ENCODE results near the gene SELENOW. TPM values are rescaled to one million over a fixed set of nuclear protein-coding genes. Genes with fewer than 3 reads are reported as not detected.

Gene SELENOW
- total and polyA plus RNA-seq, 2 donors (not counting 1 experiment from before 2014, with no cell fraction given), result 47.7 to 73.7 TPM

GRCh38 chr19:47740866-47741519 is 37.5 kb upstream of the SELENOW start:
- Histone ChIP-seq H3K4me3 (ENCODE audit: control extremely low read depth in 1 of 5, extremely low read depth in 1 of 5, insufficient read depth in 1 of 5, low read depth in 2 of 5, low read length in 4 of 5) (no peak overlapping the region), H3K9ac (ENCODE audit: low read length) (no peak overlapping the region), H3K27ac (ENCODE audit: low read length in 2 of 2) (no peak overlapping the region), H3K36me3 (replicated peaks in 1 of 2; ENCODE audit: control extremely low read depth in 1 of 2, control insufficient read depth in 1 of 2, extremely low read depth in 1 of 2, insufficient read depth in 2 of 2, low read length in 1 of 2) (no peaks in the 10 kb centered on the region), H3K4me1 (ENCODE audit: control insufficient read depth in 2 of 2, insufficient read depth in 2 of 2, low read length in 2 of 2) (peaks cover 19 to 28% of the 10 kb centered on the region in 2 donors), H3K79me2 (ENCODE audit: control insufficient read depth, insufficient read depth, low read length) (peaks cover 3% of the 10 kb centered on the region), H3K4me2 (replicated peaks; ENCODE audit: low read depth, low read length, poor library complexity, severe bottlenecking) (no peak overlapping the region), H3K9me3 (ENCODE audit: control extremely low read depth in 1 of 3, control insufficient read depth in 2 of 3, insufficient read depth in 1 of 3, low read length in 2 of 3) (no peaks in the 10 kb centered on the region), H4K20me1 (ENCODE audit: control insufficient read depth, insufficient read depth, low read length, poor library complexity, severe bottlenecking) (no peaks in the 10 kb centered on the region), H2AFZ (ENCODE audit: insufficient read depth, low read depth, low read length, poor library complexity, severe bottlenecking) (no peak overlapping the region), H3K27me3 (replicated peaks in 1 of 4; ENCODE audit: control extremely low read depth in 1 of 4, control insufficient read depth in 3 of 4, insufficient read depth in 4 of 4, low read length in 3 of 4) (no peaks in the 10 kb centered on the region)
- Mint-ChIP-seq H3K4me1 (peaks cover 24% of the 10 kb centered on the region), H3K4me3 (no peak overlapping the region), H3K27me3 (no peaks in the 10 kb centered on the region), H3K9me3 (ENCODE audit: insufficient read depth) (no peaks in the 10 kb centered on the region), H3K27ac (no peak overlapping the region)
- intact Hi-C loops (cut with micrococcal nuclease), result no loop called here
- ATAC-seq (ENCODE audit: low read depth), result no peak
- ChIA-PET POLR2A (no interaction called here), CTCF (interaction anchor here (1.7 to 2.5 kb wide), 2 partner anchors 304 to 308 kb away, joined by 5 to 9 read pairs; no protein-coding TSS in a partner anchor)
- no peak for DNase-seq
- TF ChIP-seq CTCF (IDR thresholded peaks at IDR 0.05) (no peak), EZH2 (IDR thresholded peaks at IDR 0.05; ENCODE audit: borderline replicate concordance, insufficient read depth, low read depth, low read length, poor library complexity, severe bottlenecking) (no peak)
- WGBS (ENCODE audit: insufficient coverage), result 94% methylated on average over 48 of the region's 48 CpGs

GRCh38 chr19:47741544-47742140 is 36.9 kb upstream of the SELENOW start:
- H3K4me3 ChIP-seq (ENCODE audit: control extremely low read depth in 1 of 5, extremely low read depth in 1 of 5, insufficient read depth in 1 of 5, low read depth in 2 of 5, low read length in 4 of 5), result no peak overlapping the region
- H3K4me1 Mint-ChIP-seq, result peaks cover 25% of the 10 kb centered on the region
- H3K79me2 ChIP-seq (ENCODE audit: control insufficient read depth, insufficient read depth, low read length), result peaks cover 9% of the 10 kb centered on the region
- no peak overlapping the region for H3K9ac ChIP-seq (ENCODE audit: low read length)
- H3K27me3 Mint-ChIP-seq, result no peaks in the 10 kb centered on the region
- 72% methylated on average over 15 of the region's 15 CpGs for WGBS (ENCODE audit: insufficient coverage)
- no peak overlapping the region for H3K27ac ChIP-seq (ENCODE audit: low read length in 2 of 2)
- H3K4me2 ChIP-seq (replicated peaks; ENCODE audit: low read depth, low read length, poor library complexity, severe bottlenecking), result no peak overlapping the region
- H3K4me3 Mint-ChIP-seq, result peak overlapping the region; percentile 34
- DNase-seq (peak; percentile 20), ATAC-seq (ENCODE audit: low read depth) (no peak)
- H3K4me1 ChIP-seq (ENCODE audit: control insufficient read depth in 2 of 2, insufficient read depth in 2 of 2, low read length in 2 of 2), result peaks cover 21 to 34% of the 10 kb centered on the region in 2 donors
- no peak overlapping the region for H2AFZ ChIP-seq (ENCODE audit: insufficient read depth, low read depth, low read length, poor library complexity, severe bottlenecking)
- no peaks in the 10 kb centered on the region for H3K9me3 ChIP-seq (ENCODE audit: control extremely low read depth in 1 of 3, control insufficient read depth in 2 of 3, insufficient read depth in 1 of 3, low read length in 2 of 3)
- no peak for TF ChIP-seq EZH2 (IDR thresholded peaks at IDR 0.05; ENCODE audit: borderline replicate concordance, insufficient read depth, low read depth, low read length, poor library complexity, severe bottlenecking)
- no peak for TF ChIP-seq CTCF (IDR thresholded peaks at IDR 0.05)
- intact Hi-C loops (cut with micrococcal nuclease), result loop anchor here (2.0 kb wide), 2 partner anchors 35 to 43 kb away; no protein-coding TSS in a partner anchor
- no peaks in the 10 kb centered on the region for H3K9me3 Mint-ChIP-seq (ENCODE audit: insufficient read depth)
- no peaks in the 10 kb centered on the region for H3K27me3 ChIP-seq (replicated peaks in 1 of 4; ENCODE audit: control extremely low read depth in 1 of 4, control insufficient read depth in 3 of 4, insufficient read depth in 4 of 4, low read length in 3 of 4)
- no peak overlapping the region for H3K27ac Mint-ChIP-seq
- ChIA-PET POLR2A (no interaction called here), CTCF (interaction anchor here (2.5 kb wide), 1 partner anchor 305 kb away, joined by 9 read pairs; no protein-coding TSS in a partner anchor)
- H4K20me1 ChIP-seq (ENCODE audit: control insufficient read depth, insufficient read depth, low read length, poor library complexity, severe bottlenecking), result peaks cover 6% of the 10 kb centered on the region
- H3K36me3 ChIP-seq (replicated peaks in 1 of 2; ENCODE audit: control extremely low read depth in 1 of 2, control insufficient read depth in 1 of 2, extremely low read depth in 1 of 2, insufficient read depth in 2 of 2, low read length in 1 of 2), result peaks cover 0 to 4% of the 10 kb centered on the region in 2 experiments
